ENCODE measurements around the gene DISC1. TPM values are rescaled to one million over a fixed set of nuclear protein-coding genes. Genes with fewer than 3 reads are reported as not detected.

Gene DISC1
- total and polyA plus RNA-seq, 2 donors (not counting 1 experiment from before 2014, with no cell fraction given), result 2.0 to 4.3 TPM

GRCh38 chr1:232014941-232015340 is 388.4 kb downstream of the DISC1 start:
- no peak for DNase-seq (ENCODE audit: low read depth in 2 of 2)
- Histone ChIP-seq H3K9ac (ENCODE audit: insufficient read depth, low read length) (no peak overlapping the region), H3K4me3 (replicated peaks in 1 of 4; ENCODE audit: control extremely low read depth in 1 of 4, insufficient read depth in 1 of 4, low read depth in 3 of 4, low read length in 4 of 4) (no peak overlapping the region), H2AFZ (ENCODE audit: low read length) (no peak overlapping the region), H3K36me3 (ENCODE audit: control insufficient read depth, insufficient read depth, low read length) (no peaks in the 10 kb centered on the region), H3K4me2 (ENCODE audit: extremely low read depth, insufficient read depth, low read length) (no peak overlapping the region), H3K79me2 (ENCODE audit: control insufficient read depth, insufficient read depth, low read length) (no peaks in the 10 kb centered on the region), H3K4me1 (ENCODE audit: control insufficient read depth, extremely low read depth, insufficient read depth, low read length) (no peaks in the 10 kb centered on the region), H3K27me3 (ENCODE audit: control insufficient read depth, insufficient read depth, low read length) (no peaks in the 10 kb centered on the region), H4K20me1 (ENCODE audit: control insufficient read depth, extremely low read depth, insufficient read depth, low read length) (no peaks in the 10 kb centered on the region), H3K9me3 (ENCODE audit: control insufficient read depth, insufficient read depth, low read depth, low read length) (no peaks in the 10 kb centered on the region), H3K27ac (ENCODE audit: insufficient read depth, low read length) (no peak overlapping the region)
- TF ChIP-seq CTCF (conservative IDR thresholded peaks at IDR 0.05 in 1 of 2, IDR thresholded peaks at IDR 0.05 in 1 of 2; ENCODE audit: low read depth in 1 of 2, low read length in 2 of 2), result no peak
- TF ChIP-seq EZH2 (IDR thresholded peaks at IDR 0.05; ENCODE audit: low read length, missing control alignments), result no peak

GRCh38 chr1:232016616-232017015 is 390.0 kb downstream of the DISC1 start:
- H3K9ac ChIP-seq (ENCODE audit: insufficient read depth, low read length), result no peak overlapping the region
- H4K20me1 ChIP-seq (ENCODE audit: control insufficient read depth, extremely low read depth, insufficient read depth, low read length), result no peaks in the 10 kb centered on the region
- no peaks in the 10 kb centered on the region for H3K79me2 ChIP-seq (ENCODE audit: control insufficient read depth, insufficient read depth, low read length)
- no peak overlapping the region for H3K4me2 ChIP-seq (ENCODE audit: extremely low read depth, insufficient read depth, low read length)
- no peak overlapping the region for H3K4me3 ChIP-seq (replicated peaks in 1 of 4; ENCODE audit: control extremely low read depth in 1 of 4, insufficient read depth in 1 of 4, low read depth in 3 of 4, low read length in 4 of 4)
- TF ChIP-seq EZH2 (IDR thresholded peaks at IDR 0.05; ENCODE audit: low read length, missing control alignments) (no peak), CTCF (conservative IDR thresholded peaks at IDR 0.05 in 1 of 2, IDR thresholded peaks at IDR 0.05 in 1 of 2; ENCODE audit: low read depth in 1 of 2, low read length in 2 of 2) (no peak)
- no peaks in the 10 kb centered on the region for H3K4me1 ChIP-seq (ENCODE audit: control insufficient read depth, extremely low read depth, insufficient read depth, low read length)
- H2AFZ ChIP-seq (ENCODE audit: low read length), result no peak overlapping the region
- DNase-seq (ENCODE audit: low read depth in 2 of 2), result peak; percentile 40 to 55
- H3K27me3 ChIP-seq (ENCODE audit: control insufficient read depth, insufficient read depth, low read length), result no peaks in the 10 kb centered on the region
- no peaks in the 10 kb centered on the region for H3K9me3 ChIP-seq (ENCODE audit: control insufficient read depth, insufficient read depth, low read depth, low read length)
- H3K36me3 ChIP-seq (ENCODE audit: control insufficient read depth, insufficient read depth, low read length), result no peaks in the 10 kb centered on the region
- no peak overlapping the region for H3K27ac ChIP-seq (ENCODE audit: insufficient read depth, low read length)

- H3K27ac ChIP-seq (ENCODE audit: insufficient read depth, low read length), result no peak overlapping the region
These were observed 390.5 kb downstream of the DISC1 start for GRCh38 chr1:232017057-232017456.

More at GRCh38 chr1:232017057-232017456, 390.5 kb downstream of the DISC1 start:
- H3K4me3 ChIP-seq (replicated peaks in 1 of 4; ENCODE audit: control extremely low read depth in 1 of 4, insufficient read depth in 1 of 4, low read depth in 3 of 4, low read length in 4 of 4), result no peak overlapping the region
- no peak overlapping the region for H3K4me2 ChIP-seq (ENCODE audit: extremely low read depth, insufficient read depth, low read length)
- DNase-seq (ENCODE audit: low read depth in 2 of 2), result peak in 1 of 2 donors; percentile 15
- H3K9ac ChIP-seq (ENCODE audit: insufficient read depth, low read length), result no peak overlapping the region
- no peaks in the 10 kb centered on the region for H3K9me3 ChIP-seq (ENCODE audit: control insufficient read depth, insufficient read depth, low read depth, low read length)
- no peaks in the 10 kb centered on the region for H3K4me1 ChIP-seq (ENCODE audit: control insufficient read depth, extremely low read depth, insufficient read depth, low read length)
- no peaks in the 10 kb centered on the region for H3K36me3 ChIP-seq (ENCODE audit: control insufficient read depth, insufficient read depth, low read length)
- no peak overlapping the region for H2AFZ ChIP-seq (ENCODE audit: low read length)
- no peaks in the 10 kb centered on the region for H4K20me1 ChIP-seq (ENCODE audit: control insufficient read depth, extremely low read depth, insufficient read depth, low read length)
- no peak for TF ChIP-seq CTCF (conservative IDR thresholded peaks at IDR 0.05 in 1 of 2, IDR thresholded peaks at IDR 0.05 in 1 of 2; ENCODE audit: low read depth in 1 of 2, low read length in 2 of 2)
- TF ChIP-seq EZH2 (IDR thresholded peaks at IDR 0.05; ENCODE audit: low read length, missing control alignments), result no peak
- no peaks in the 10 kb centered on the region for H3K79me2 ChIP-seq (ENCODE audit: control insufficient read depth, insufficient read depth, low read length)
- no peaks in the 10 kb centered on the region for H3K27me3 ChIP-seq (ENCODE audit: control insufficient read depth, insufficient read depth, low read length)

Data from fibroblast of lung (primary cell).